HepG2 (cell line): ENCODE data around the gene GBA2. TPM values are rescaled to one million over a fixed set of nuclear protein-coding genes. Genes with fewer than 3 reads are reported as not detected.

Experiments used
- ASH2L ChIP-seq: fragments of 300-600, 200-600 bp; sonication (generic); IDR thresholded peaks from 2 replicates; pipeline ENCODE4 v1.7.0; 2017; ENCODE audit warnings: low read depth, mild to moderate bottlenecking, moderate library complexity, mixed read lengths, low read length; ENCODE audit not compliant: insufficient read length
- FOXP4 ChIP-seq: sonication (generic); formaldehyde crosslinking; IDR thresholded peaks from 2 replicates; pipeline ENCODE4 v1.4.0; 2020; ENCODE audit warnings: missing genetic modification reagents
- GATA4 ChIP-seq: sonication (generic); IDR thresholded peaks from 2 replicates; pipeline ENCODE4 v1.6.1; 2016; ENCODE audit warnings: antibody characterized with exemption, low read depth, borderline replicate concordance
- HHEX ChIP-seq: IDR thresholded peaks from 2 replicates; pipeline ENCODE4 v1.6.1; 2016; ENCODE audit warnings: control low read depth
- POLR2AphosphoS5 ChIP-seq: IDR thresholded peaks from 2 replicates; pipeline ENCODE4 v1.6.1; 2012; ENCODE audit warnings: low read depth, low read length
- POLR2G ChIP-seq: fragments of 200-400 bp; formaldehyde crosslinking; IDR thresholded peaks from 2 replicates; pipeline ENCODE4 v1.6.1; 2018; ENCODE audit warnings: mild to moderate bottlenecking, low read depth, low read length, moderate library complexity
- RBFOX2 ChIP-seq: fragments of 200-400 bp; formaldehyde crosslinking; IDR thresholded peaks from 2 replicates; pipeline ENCODE4 v1.6.1; 2017; ENCODE audit warnings: low read depth, mild to moderate bottlenecking, low read length
- RFX1 ChIP-seq: fragments of 450-650 bp; IDR thresholded peaks from 2 replicates; pipeline ENCODE4 v1.6.1; 2017
- SNAI1 ChIP-seq: sonication (generic); formaldehyde crosslinking; IDR thresholded peaks from 2 replicates; pipeline ENCODE4 v1.5.0; 2020; ENCODE audit warnings: mild to moderate bottlenecking, missing genetic modification reagents, borderline replicate concordance
- SNRNP70 ChIP-seq: fragments of 200-400 bp; formaldehyde crosslinking; IDR thresholded peaks from 2 replicates; pipeline ENCODE4 v1.6.1; 2017; ENCODE audit warnings: mild to moderate bottlenecking, low read depth, low read length, moderate library complexity
- SP1 ChIP-seq, 2 experiments: fragments of 450-650 bp in 1 of 2; sonication (generic) in 1 of 2; formaldehyde crosslinking in 1 of 2; IDR thresholded peaks; 2 replicates each; pipeline versions ENCODE4 v1.4.0 to v1.6.1; 2016 to 2020; ENCODE audit warnings: missing genetic modification reagents in 1 of 2
- SUZ12 ChIP-seq: fragments of 150-350 bp; IDR thresholded peaks from 2 replicates; pipeline ENCODE4 v1.6.1; 2014; ENCODE audit warnings: low read depth, low read length
- TFDP1 ChIP-seq: IDR thresholded peaks from 2 replicates; pipeline ENCODE4 v1.6.1; 2016; ENCODE audit warnings: missing compliant biosample characterization, missing genetic modification reagents, borderline replicate concordance
- TGIF2 ChIP-seq: IDR thresholded peaks from 2 replicates; pipeline ENCODE4 v1.6.1; 2016; ENCODE audit warnings: control low read depth, missing compliant biosample characterization
- TRIM22 ChIP-seq: fragments of 450-650 bp; IDR thresholded peaks from 2 replicates; pipeline ENCODE4 v1.6.1; 2017
- ZBTB21 ChIP-seq: sonication (generic); formaldehyde crosslinking; IDR thresholded peaks from 2 replicates; pipeline ENCODE4 v1.4.0; 2020; ENCODE audit warnings: missing genetic modification reagents
- ZFP91 ChIP-seq: sonication (generic); formaldehyde crosslinking; IDR thresholded peaks from 2 replicates; pipeline ENCODE4 v1.9.0; 2022; ENCODE audit warnings: missing genetic modification reagents, mild to moderate bottlenecking, borderline replicate concordance
- ZKSCAN1 ChIP-seq: fragments of 150-350 bp; IDR thresholded peaks from 2 replicates; pipeline ENCODE4 v1.6.1; 2014; ENCODE audit warnings: low read length
- ZNF20 ChIP-seq: sonication (generic); formaldehyde crosslinking; IDR thresholded peaks from 2 replicates; pipeline ENCODE4 v1.4.0; 2020; ENCODE audit warnings: mild to moderate bottlenecking, moderate library complexity, missing genetic modification reagents
- ZNF207 ChIP-seq: fragments of 450-650 bp; IDR thresholded peaks from 2 replicates; pipeline ENCODE4 v1.6.1; 2016; ENCODE audit warnings: antibody characterized with exemption, borderline replicate concordance
- ZNF3 ChIP-seq: IDR thresholded peaks from 2 replicates; pipeline ENCODE4 v1.7.0; 2017; ENCODE audit warnings: inconsistent platforms
- ZNF550 ChIP-seq: sonication (generic); formaldehyde crosslinking; IDR thresholded peaks from 2 replicates; pipeline ENCODE4 v1.4.0; 2020; ENCODE audit warnings: mild to moderate bottlenecking, missing genetic modification reagents, borderline replicate concordance
- ZNF572 ChIP-seq: sonication (generic); formaldehyde crosslinking; IDR thresholded peaks from 2 replicates; pipeline ENCODE4 v1.5.1; 2020; ENCODE audit warnings: mild to moderate bottlenecking, missing genetic modification reagents
- ZNF577 ChIP-seq: sonication (generic); formaldehyde crosslinking; IDR thresholded peaks from 2 replicates; pipeline ENCODE4 v1.4.0; 2020; ENCODE audit warnings: mild to moderate bottlenecking, low read depth, missing genetic modification reagents, borderline replicate concordance
- ZNF629 ChIP-seq: sonication (generic); formaldehyde crosslinking; conservative IDR thresholded peaks from 2 replicates; pipeline ENCODE4 v1.5.0; 2020; ENCODE audit warnings: missing genetic modification reagents
- ZSCAN20 ChIP-seq: sonication (generic); formaldehyde crosslinking; IDR thresholded peaks from 2 replicates; pipeline ENCODE4 v1.4.0; 2020; ENCODE audit warnings: missing genetic modification reagents, mild to moderate bottlenecking, borderline replicate concordance
- polyA plus RNA-seq, 8 experiments: library from polyadenylated mRNA; depleted of rRNA in 3 of 8; stranded (reverse) in 7 of 8; unstranded in 1 of 8; fragments of >200 nt; fragmentation: Illumina TruSeq in 4 of 8; extraction: Trizol in 4 of 8; gene quantifications; 2 replicates each; pipeline versions ENCODE4 v1.2.1 to v1.2.3, GENCODE V29; 2011 to 2016; ENCODE audit warnings: low read depth in 4 of 8, missing spikeins in 1 of 8, mixed read lengths in 1 of 8; ENCODE audit not compliant: insufficient read depth in 1 of 8
- total RNA-seq, 5 experiments: library from RNA; depleted of rRNA; stranded (reverse); fragments of >200 nt; fragmentation: Illumina TruSeq; extraction: Trizol; gene quantifications; 2 replicates each; pipeline ENCODE4 v1.2.3, GENCODE V29; 2016; ENCODE audit warnings: low read depth in 1 of 5

Gene GBA2
- total and polyA plus RNA-seq, 2 of the 13 experiments (the other 11 are each of a cell fraction or from before 2014, with no cell fraction given) = 37.5 to 86.1 TPM

DNA sequence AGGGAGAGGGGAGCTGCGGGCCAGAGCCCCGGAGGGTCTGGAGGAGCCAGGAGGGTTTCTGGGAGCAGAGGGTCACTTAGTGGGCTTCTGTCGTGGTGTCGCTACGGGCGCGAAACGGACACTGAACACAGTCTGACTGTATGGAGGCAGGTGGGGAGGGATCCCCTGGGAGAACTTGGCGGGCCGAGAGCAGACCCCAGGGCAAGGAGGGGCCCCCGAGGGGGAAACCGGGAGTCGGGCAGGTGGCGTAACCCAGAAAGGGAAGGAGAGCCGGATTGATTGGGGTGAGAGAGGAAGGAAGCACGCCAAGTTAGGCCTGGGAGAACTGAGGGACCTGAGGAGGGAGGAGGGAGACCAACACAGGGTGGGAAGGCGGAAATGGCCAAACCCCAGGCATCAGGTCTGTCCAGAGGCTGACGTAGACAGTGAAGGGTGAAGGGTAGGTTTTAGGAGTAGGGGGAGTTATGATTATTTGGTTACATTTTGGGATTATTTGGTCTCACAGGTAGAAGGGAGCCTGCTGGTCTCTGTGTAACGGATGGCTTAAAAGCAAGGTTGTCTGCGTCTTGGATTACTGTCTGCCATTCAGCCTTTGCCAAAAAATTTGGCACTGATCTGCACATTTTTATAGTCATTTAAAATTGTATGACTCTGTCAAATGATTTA is 8.3 kb upstream of the GBA2 start (continued):
- TF ChIP-seq TGIF2 (no peak), ZNF3 (CRISPR knock-in tag) (no peak), POLR2AphosphoS5 (peak; percentile 53; the same call in 1 of the 2 replicates), ZFP91 (CRISPR knock-in tag) (0 out of 2 replicates have a peak, but pooled peaks have one; percentile 62), TRIM22 (no peak), SUZ12 (no peak), ZNF550 (no peak), SNRNP70 (no peak), ZKSCAN1 (no peak), ZNF20 (0 out of 2 replicates have a peak, but pooled peaks have one; percentile 29), SP1 (IDR thresholded peaks at IDR 0.05) (no peak), SP1 (CRISPR knock-in tag; IDR thresholded peaks at IDR 0.05) (no peak), GATA4 (no peak), ZNF629 (CRISPR knock-in tag) (no peak), RFX1 (no peak), POLR2G (peak; percentile 71), SNAI1 (CRISPR knock-in tag) (0 out of 2 replicates have a peak, but pooled peaks have one; percentile 51), HHEX (CRISPR knock-in tag) (no peak), FOXP4 (no peak), TFDP1 (CRISPR knock-in tag) (no peak), ZBTB21 (CRISPR knock-in tag) (no peak), ZNF572 (CRISPR knock-in tag) (no peak), ZSCAN20 (peak; percentile 29; the same call in 1 of the 2 replicates), RBFOX2 (peak; percentile 12; the same call in 1 of the 2 replicates), ZNF577 (CRISPR knock-in tag) (no peak), ZNF207 (no peak), ASH2L (peak; percentile 34)
